Gastroesophageal sphincter (tissue), 4 donors: ENCODE measurements around the gene SLC30A2. TPM values are rescaled to one million over a fixed set of nuclear protein-coding genes. Genes with fewer than 3 reads are reported as not detected.

Experiments
- ATAC-seq: fragments of 150-250 bp; one replicate; pipeline ENCODE4 v1.9.1; 2016; ENCODE audit warnings: mild to moderate bottlenecking, moderate library complexity
- H3K27ac ChIP-seq, 4 donors: fragments of 200-600 bp; sonication (generic) in 3 of 4; 1 replicate in 3 of 4; 2 replicates in 1 of 4; pipeline ENCODE4 v1.5.1; 2016 to 2019
- H3K27me3 ChIP-seq: fragments of 200-600 bp; sonication (generic); one replicate; pipeline ENCODE4 v1.5.1; 2019
- H3K36me3 ChIP-seq, 2 donors: fragments of 200-600 bp; sonication (generic); one replicate each; pipeline ENCODE4 v1.5.1; 2019; ENCODE audit warnings: control low read depth in 1 of 2
- H3K4me1 ChIP-seq, 3 donors: fragments of 200-600 bp; sonication (generic); 1 replicate in 2 of 3; 2 replicates in 1 of 3; pipeline ENCODE4 v1.5.1; 2016 to 2019; ENCODE audit warnings: control low read depth in 2 of 3
- H3K4me3 ChIP-seq, 2 donors: fragments of 200-600 bp; sonication (generic); one replicate each; pipeline ENCODE4 v1.5.1; 2019; ENCODE audit warnings: mild to moderate bottlenecking in 1 of 2, moderate library complexity in 1 of 2
- H3K9me3 ChIP-seq, 3 donors: fragments of 200-600 bp; sonication (generic); one replicate each; pipeline ENCODE4 v1.5.1; 2017 to 2019; ENCODE audit warnings: control low read depth in 2 of 3
- EP300 ChIP-seq: sonication (generic); formaldehyde crosslinking; IDR thresholded peaks from one replicate; pipeline ENCODE4 v1.6.1; 2017; ENCODE audit warnings: antibody characterized with exemption, mild to moderate bottlenecking
- POLR2A ChIP-seq, 2 donors: fragments of 450-650 bp; IDR thresholded peaks; one replicate each; pipeline ENCODE4 v1.6.1; 2017; ENCODE audit warnings: antibody characterized with exemption in 2 of 2, mild to moderate bottlenecking in 2 of 2, moderate library complexity in 1 of 2
- POLR2AphosphoS5 ChIP-seq: sonication (generic); formaldehyde crosslinking; IDR thresholded peaks from one replicate; pipeline ENCODE4 v1.6.1; 2017; ENCODE audit warnings: antibody characterized with exemption
- WGBS, 2 donors: methylation state at CpG; one replicate each; pipeline ENCODE4 v1.1.5; 2018; ENCODE audit warnings: low coverage in 1 of 2; 5-methylcytosine and 5-hydroxymethylcytosine counted together
- total RNA-seq, 4 donors: library from RNA; depleted of rRNA; stranded (reverse); fragments of >200 nt; gene quantifications; one replicate each; pipeline ENCODE4 v1.1.0, GENCODE V29; 2016
- TF ChIP-seq, protein P1 (sequence below), 4 experiments: fragments of 200-600 bp in 2 of 4; fragments of 450-650 bp in 2 of 4; sonication (generic) in 1 of 4; IDR thresholded peaks; one replicate each; pipeline ENCODE4 v1.5.1; 2017 to 2019; ENCODE audit warnings: antibody characterized with exemption in 4 of 4, mild to moderate bottlenecking in 2 of 4, moderate library complexity in 2 of 4

The SLC30A2 gene
- total RNA-seq, 4 donors from 2014 or later: not detected

DNA sequence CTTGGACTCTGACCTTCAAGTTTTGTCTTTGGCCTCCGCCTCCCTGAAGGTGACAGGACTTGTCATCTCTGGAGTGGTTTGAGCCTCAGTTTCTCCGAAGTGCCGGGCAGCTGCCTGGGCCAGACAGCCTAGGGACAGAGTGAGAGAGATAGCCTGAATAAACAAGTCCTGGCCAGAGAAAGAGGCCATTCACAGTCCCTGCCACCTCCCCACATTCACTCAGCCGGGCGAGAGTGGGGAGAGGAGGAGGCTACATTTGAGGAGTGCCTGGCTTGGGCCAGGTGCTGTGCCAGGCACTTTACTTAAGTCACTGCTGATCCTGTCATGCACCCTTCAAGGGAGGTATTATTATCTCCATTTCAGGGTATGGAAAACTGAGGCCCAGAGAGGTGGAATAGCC lies 20.9 kb downstream of the SLC30A2 start:
- no CpG with 5 or more reads among the region's 5 CpGs for WGBS, 2 donors
- Histone ChIP-seq H3K27ac (no peak overlapping the region), H3K4me3 (no peak overlapping the region), H3K9me3 (no peaks in the 10 kb centered on the region), H3K36me3 (no peaks in the 10 kb centered on the region), H3K27me3 (no peaks in the 10 kb centered on the region), H3K4me1 (peaks cover 0 to 23% (median 0%) of the 10 kb centered on the region in 3 donors)
- TF ChIP-seq POLR2A (IDR thresholded peaks at IDR 0.05) (no peak), EP300 (no peak), POLR2AphosphoS5 (no peak)
- TF ChIP-seq, protein P1, sequence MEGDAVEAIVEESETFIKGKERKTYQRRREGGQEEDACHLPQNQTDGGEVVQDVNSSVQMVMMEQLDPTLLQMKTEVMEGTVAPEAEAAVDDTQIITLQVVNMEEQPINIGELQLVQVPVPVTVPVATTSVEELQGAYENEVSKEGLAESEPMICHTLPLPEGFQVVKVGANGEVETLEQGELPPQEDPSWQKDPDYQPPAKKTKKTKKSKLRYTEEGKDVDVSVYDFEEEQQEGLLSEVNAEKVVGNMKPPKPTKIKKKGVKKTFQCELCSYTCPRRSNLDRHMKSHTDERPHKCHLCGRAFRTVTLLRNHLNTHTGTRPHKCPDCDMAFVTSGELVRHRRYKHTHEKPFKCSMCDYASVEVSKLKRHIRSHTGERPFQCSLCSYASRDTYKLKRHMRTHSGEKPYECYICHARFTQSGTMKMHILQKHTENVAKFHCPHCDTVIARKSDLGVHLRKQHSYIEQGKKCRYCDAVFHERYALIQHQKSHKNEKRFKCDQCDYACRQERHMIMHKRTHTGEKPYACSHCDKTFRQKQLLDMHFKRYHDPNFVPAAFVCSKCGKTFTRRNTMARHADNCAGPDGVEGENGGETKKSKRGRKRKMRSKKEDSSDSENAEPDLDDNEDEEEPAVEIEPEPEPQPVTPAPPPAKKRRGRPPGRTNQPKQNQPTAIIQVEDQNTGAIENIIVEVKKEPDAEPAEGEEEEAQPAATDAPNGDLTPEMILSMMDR (IDR thresholded peaks at IDR 0.05): no peak
- no peak for ATAC-seq

DNA sequence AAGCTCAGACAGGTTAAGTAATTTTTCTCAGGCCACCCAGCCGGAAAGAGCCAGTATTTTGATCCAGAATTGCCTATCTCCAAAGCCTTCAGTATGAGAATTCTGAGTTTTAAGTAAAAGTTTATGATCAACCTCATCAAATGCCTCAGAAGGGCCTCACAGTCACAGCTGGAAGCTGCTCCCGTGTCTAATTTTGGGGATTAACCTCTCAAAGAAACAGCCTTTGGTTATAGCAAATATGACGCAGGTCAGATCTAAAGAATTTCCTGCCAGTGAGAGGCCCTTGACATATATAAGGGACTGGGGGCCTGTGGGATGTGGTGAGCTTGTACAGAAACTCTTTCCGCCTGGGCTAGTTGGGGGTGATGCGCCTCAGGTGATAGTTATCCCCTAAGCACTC lies 22.1 kb downstream of the SLC30A2 start:
- WGBS, 2 donors: 79 to 84% methylated on average over 3 to 4 of the region's 5 CpGs
- no peaks in the 10 kb centered on the region for H3K36me3 ChIP-seq
- no peaks in the 10 kb centered on the region for H3K9me3 ChIP-seq
- H3K27me3 ChIP-seq: no peaks in the 10 kb centered on the region
- TF ChIP-seq, protein P1 (IDR thresholded peaks at IDR 0.05): no peak
- TF ChIP-seq EP300 (no peak), POLR2A (IDR thresholded peaks at IDR 0.05) (no peak), POLR2AphosphoS5 (no peak)
- H3K4me3 ChIP-seq: no peak overlapping the region
- H3K4me1 ChIP-seq: peaks cover 0 to 23% (median 0%) of the 10 kb centered on the region in 3 donors
- ATAC-seq: no peak
- no peak overlapping the region for H3K27ac ChIP-seq

DNA sequence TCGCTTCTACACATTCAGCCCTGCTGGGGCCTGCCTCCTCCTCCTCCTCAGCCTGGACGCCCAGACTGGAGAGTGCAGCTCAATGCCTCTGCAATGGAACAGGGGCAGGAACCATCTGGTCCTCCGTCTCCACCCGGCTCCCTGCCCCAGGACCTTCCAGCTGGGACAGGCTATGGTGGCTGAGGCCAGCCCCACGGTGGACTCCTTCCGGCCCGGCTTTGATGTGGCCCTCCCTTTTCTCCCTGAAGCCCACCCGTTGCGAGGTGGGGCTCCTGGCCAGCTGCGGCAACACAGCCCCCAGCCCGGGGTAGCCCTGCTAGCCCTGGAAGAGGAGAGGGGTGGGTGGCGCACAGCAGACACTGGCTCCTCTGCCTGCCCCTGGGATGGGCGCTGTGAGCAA lies 22.9 kb downstream of the SLC30A2 start:
- no peaks in the 10 kb centered on the region for H3K36me3 ChIP-seq
- TF ChIP-seq POLR2AphosphoS5 (no peak), POLR2A (IDR thresholded peaks at IDR 0.05) (no peak), EP300 (no peak)
- TF ChIP-seq, protein P1 (IDR thresholded peaks at IDR 0.05): no peak
- H3K4me1 ChIP-seq: peaks cover 0 to 23% (median 0%) of the 10 kb centered on the region in 3 donors
- H3K4me3 ChIP-seq: no peak overlapping the region
- H3K9me3 ChIP-seq: no peaks in the 10 kb centered on the region
- ATAC-seq: no peak
- WGBS, 2 donors: no CpG with 5 or more reads among the region's 13 CpGs
- H3K27ac ChIP-seq: no peak overlapping the region
- H3K27me3 ChIP-seq: no peaks in the 10 kb centered on the region

- no peak for ATAC-seq
- H3K4me1 ChIP-seq: peaks cover 0 to 27% (median 0%) of the 10 kb centered on the region in 3 donors
- WGBS, 2 donors: no CpG with 5 or more reads among the region's 8 CpGs
- no peaks in the 10 kb centered on the region for H3K27me3 ChIP-seq
- H3K27ac ChIP-seq: peak overlapping the region in 1 of 4 donors; percentile 32
- H3K4me3 ChIP-seq: no peak overlapping the region
- TF ChIP-seq EP300 (no peak), POLR2A (IDR thresholded peaks at IDR 0.05) (no peak)
- TF ChIP-seq, protein P1 (IDR thresholded peaks at IDR 0.05): no peak
- H3K9me3 ChIP-seq: no peaks in the 10 kb centered on the region
- H3K36me3 ChIP-seq: no peaks in the 10 kb centered on the region
Observed at GRCh38 chr1:26022404-26022779, 23.5 kb downstream of the SLC30A2 start.

GRCh38 chr1:26021647-26022403 lies 24.1 kb downstream of the SLC30A2 start, which contains the start of gene EXTL1:
TSS of gene EXTL1 (plus strand) at chr1:26021775. CDS start at chr1:26022647, 872 bp downstream.
- no peak for TF ChIP-seq EP300
- TF ChIP-seq POLR2A (IDR thresholded peaks at IDR 0.05): no peak
- TF ChIP-seq, protein P1 (IDR thresholded peaks at IDR 0.05): no peak
- TF ChIP-seq POLR2AphosphoS5: no peak
- Histone ChIP-seq H3K27me3 (no peaks in the 10 kb centered on the region), H3K9me3 (no peaks in the 10 kb centered on the region), H3K4me1 (peaks cover 0 to 33% (median 0%) of the 10 kb centered on the region in 3 donors), H3K27ac (peak within 1 kb of the TSS in 1 of 4 donors; percentile 32), H3K4me3 (peak within 1 kb of the TSS in 1 of 2 donors; percentile 25), H3K36me3 (no peaks in the 10 kb centered on the region)
- no peak for ATAC-seq
- WGBS, 2 donors: 0% methylated on average over 1 to 2 of the region's 15 CpGs
